Heart left ventricle (tissue), 16 donors: Measurements from ENCODE around the gene TEDC1. TPM values are rescaled to one million over a fixed set of nuclear protein-coding genes. Genes with fewer than 3 reads are reported as not detected.

Experiments
- ATAC-seq, 4 donors: fragments of 200-7000 bp; cut with Tn5 transposase; one replicate each; pipeline ENCODE4 v1.9.1; 2020 to 2022; ENCODE audit warnings: moderate library complexity in 4 of 4, mild to moderate bottlenecking in 3 of 4, moderate number of reproducible peaks in 1 of 4
- DNase-seq, 5 donors: peaks; one replicate each; pipeline ENCODE4 v3.0.0-alpha.2; 2020
- H3K27ac ChIP-seq, 12 donors: fragments of 200-600 bp; sonication (generic) in 4 of 12; one replicate each; pipeline versions ENCODE4 v1.5.0 to v1.8.0; 2016 to 2022; ENCODE audit warnings: mild to moderate bottlenecking in 2 of 12
- H3K27me3 ChIP-seq, 9 donors: fragments of 200-600 bp; sonication (generic) in 2 of 9; one replicate each; pipeline versions ENCODE4 v1.5.1 to v1.8.0; 2016 to 2022; ENCODE audit warnings: mild to moderate bottlenecking in 3 of 9
- H3K36me3 ChIP-seq, 9 donors: fragments of 200-600 bp; sonication (generic) in 2 of 9; one replicate each; pipeline versions ENCODE4 v1.5.0 to v1.8.0; 2018 to 2022; ENCODE audit warnings: mild to moderate bottlenecking in 2 of 9
- H3K4me1 ChIP-seq, 12 donors: fragments of 200-600 bp; sonication (generic) in 4 of 12; one replicate each; pipeline versions ENCODE4 v1.5.0 to v1.8.0; 2016 to 2022; ENCODE audit warnings: mild to moderate bottlenecking in 3 of 12
- H3K4me3 ChIP-seq, 12 donors: fragments of 200-600 bp; sonication (generic) in 4 of 12; one replicate each; pipeline versions ENCODE4 v1.5.0 to v1.8.0; 2017 to 2022; ENCODE audit warnings: mild to moderate bottlenecking in 9 of 12, moderate library complexity in 4 of 12
- H3K9me3 ChIP-seq, 12 donors: fragments of 200-600 bp; sonication (generic) in 4 of 12; one replicate each; pipeline versions ENCODE4 v1.5.0 to v1.8.0; 2016 to 2022; ENCODE audit warnings: mild to moderate bottlenecking in 1 of 12
- CTCF ChIP-seq, 12 donors: fragments of 200-600 bp; sonication (generic) in 4 of 12; IDR thresholded peaks; one replicate each; pipeline versions ENCODE4 v1.5.0 to v1.8.0; 2018 to 2022; ENCODE audit warnings: antibody characterized with exemption in 12 of 12, mild to moderate bottlenecking in 5 of 12
- POLR2A ChIP-seq, 2 donors: fragments of 450-650 bp; IDR thresholded peaks; one replicate each; pipeline ENCODE4 v1.6.1; 2017; ENCODE audit warnings: antibody characterized with exemption in 2 of 2, mild to moderate bottlenecking in 2 of 2, moderate library complexity in 2 of 2
- WGBS, 4 donors: extraction: QIAGEN DNeasy Blood & Tissue Kit in 2 of 4; methylation state at CpG; one replicate each; pipeline versions ENCODE4 v1.1.5 to v1.1.7; 2013 to 2018; 5-methylcytosine and 5-hydroxymethylcytosine counted together
- intact Hi-C, 10 donors: fragments of 100-400 bp; cut with DNase I; formaldehyde crosslinking; loops; one replicate each; pipeline versions ENCODE4 v1.11.1 to v1.14.2; 2022
- polyA plus RNA-seq, 2 donors: library from polyadenylated mRNA; stranded (reverse); fragments of 200-250 nt; gene quantifications; one replicate each; pipeline ENCODE4 v1.2.3, GENCODE V29; 2013
- total RNA-seq, 9 donors: library from RNA; depleted of rRNA in 2 of 9; stranded (reverse); fragments of >200 nt in 2 of 9; fragmentation: NEBNext Ultra II Directional in 3 of 9; extraction: Animal tissue kit (Norgen Biotek cat#: 25700) in 3 of 9; gene quantifications; one replicate each; pipeline versions ENCODE4 v1.1.0 to v1.2.4, GENCODE V29; 2016 to 2023
- donor health status: ischemic (EF 13 %, LVEDD 7.1; RV severe dilation, severe dysfunction).
- donor health status: healthy with polysubstance abuse.
- donor health status: DM: no; HTN: yes; CAD: no.
- donor health status: DM: no; HTN: no; CAD: no.
- donor health status: ischemic (EF 25% LVEDD 6.9; RV normal size, moderate dysfunction).
- donor health status: ischemic (EF 25% LVEDD 5.7; RV mildly dilated, moderate dysfunction).
- donor health status: healthy.
- donor health status: DM: yes; HTN: yes; CAD: no.
- donor health status: ischemic (EF 35%, LVEDD 5.7; RV mildly dilated, moderate dysfunction).
- donor health status: nonischemic (EF 11% LVEDD 7.7; RV severe dilation, severe dysfunction).
- donor health status: DM: yes; HTN: yes; CAD: no.
- donor health status: PGD.
- donor health status: ischemic (EF 29% LVEDD 5.4; RV normal size, mild dysfunction).
- donor health status: nonischemic (EF 23%, LVEDD 6.1; RV moderate dilation, normal function).

The TEDC1 gene
- total and polyA plus RNA-seq, 11 donors: 0.94 to 12.4 (median 3.7) TPM

DNA sequence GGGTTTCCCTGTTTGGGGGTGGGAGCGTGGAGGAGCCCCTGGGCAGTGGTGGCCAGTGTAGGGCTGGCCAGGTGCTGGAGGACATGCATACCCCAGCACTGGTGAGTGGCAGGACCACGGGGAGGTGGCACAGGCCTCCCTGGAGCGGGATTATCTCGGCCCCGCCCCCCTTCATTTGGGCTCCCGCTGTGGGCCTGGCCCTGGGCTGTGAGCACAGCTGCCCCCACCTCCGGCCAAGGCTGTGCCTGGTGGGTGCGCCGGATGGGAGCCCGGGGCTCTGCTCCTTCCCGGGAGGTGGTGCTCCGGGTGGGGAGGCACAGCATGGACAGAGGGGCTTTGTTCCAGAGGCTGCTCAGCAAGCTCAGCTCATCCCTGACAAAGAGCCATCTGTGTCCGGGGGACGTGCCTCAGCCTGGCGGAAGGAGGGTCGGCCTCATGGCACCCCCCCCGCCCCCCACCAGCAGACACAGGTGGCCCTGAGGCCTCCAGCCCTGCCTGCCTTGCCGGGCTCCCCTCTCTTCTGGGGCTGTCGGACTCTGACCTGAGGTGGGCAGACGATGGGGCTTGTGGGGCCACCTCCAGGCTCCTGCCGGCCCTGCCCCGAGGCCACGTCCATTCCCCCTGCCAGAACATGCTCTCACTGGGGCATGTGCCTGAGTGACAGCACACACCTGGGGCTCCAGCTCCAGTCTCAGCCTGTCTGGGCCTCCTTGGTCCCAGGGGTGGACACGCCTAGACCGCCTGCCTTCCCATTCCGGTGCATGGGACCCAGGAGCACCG is 8.4 kb downstream of the TEDC1 start:
- Histone ChIP-seq H3K36me3 (peaks cover 0 to 5% (median 0%) of the 10 kb centered on the region in 9 donors), H3K27me3 (no peaks in the 10 kb centered on the region), H3K4me3 (no peak overlapping the region), H3K27ac (no peak overlapping the region), H3K9me3 (no peaks in the 10 kb centered on the region), H3K4me1 (peaks cover 0 to 12% (median 0%) of the 10 kb centered on the region in 12 donors)
- DNase-seq (peak in 2 of 5 donors; percentile 23 to 24), ATAC-seq (no peak)
- TF ChIP-seq CTCF (IDR thresholded peaks at IDR 0.05): no peak
- TF ChIP-seq POLR2A (IDR thresholded peaks at IDR 0.05): no peak
- intact Hi-C loops: no loop called here
- WGBS, 4 donors: 71 to 90% (median 80%) methylated on average over 6 to 27 of the region's 27 CpGs

GRCh38 chr14:105500036-105500725 is 9.1 kb downstream of the TEDC1 start:
- ATAC-seq: no peak
- intact Hi-C loops: no loop called here
- Histone ChIP-seq H3K4me3 (no peak overlapping the region), H3K4me1 (peaks cover 0 to 10% (median 0%) of the 10 kb centered on the region in 12 donors), H3K9me3 (no peaks in the 10 kb centered on the region), H3K27me3 (no peaks in the 10 kb centered on the region), H3K36me3 (peaks cover 0 to 5% (median 0%) of the 10 kb centered on the region in 9 donors), H3K27ac (no peak overlapping the region)
- no peak for DNase-seq
- TF ChIP-seq POLR2A (IDR thresholded peaks at IDR 0.05) (no peak), CTCF (IDR thresholded peaks at IDR 0.05) (no peak)
- WGBS, 4 donors: 82 to 86% (median 84%) methylated on average over 20 to 21 of the region's 21 CpGs

DNA sequence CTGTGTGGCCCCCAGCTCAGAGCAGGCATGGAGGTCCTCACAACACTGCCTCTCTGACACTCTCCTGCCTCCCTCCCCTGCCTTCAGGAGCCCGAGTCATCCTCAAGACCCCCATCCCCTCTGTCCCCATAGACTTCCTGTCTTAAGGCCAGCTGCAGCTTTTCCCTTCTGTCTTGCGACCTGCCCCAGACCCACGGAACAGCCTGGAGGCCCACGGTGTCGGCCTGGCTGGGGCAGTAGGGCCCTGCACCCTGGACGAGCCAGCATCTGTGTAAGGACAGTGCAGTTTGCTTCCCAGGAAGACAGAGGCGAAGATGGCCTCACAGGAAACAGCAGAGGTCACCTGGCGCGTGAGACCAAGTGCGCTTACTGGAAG is 9.7 kb downstream of the TEDC1 start:
- ATAC-seq: no peak
- no peak overlapping the region for H3K27ac ChIP-seq
- no peaks in the 10 kb centered on the region for H3K27me3 ChIP-seq
- no peaks in the 10 kb centered on the region for H3K9me3 ChIP-seq
- peaks cover 0 to 5% (median 0%) of the 10 kb centered on the region in 9 donors for H3K36me3 ChIP-seq
- no peak for DNase-seq
- peaks cover 0 to 5% (median 0%) of the 10 kb centered on the region in 12 donors for H3K4me1 ChIP-seq
- WGBS, 4 donors: 62 to 72% (median 69%) methylated on average over 10 of the region's 10 CpGs
- intact Hi-C loops: no loop called here
- no peak overlapping the region for H3K4me3 ChIP-seq
- TF ChIP-seq CTCF (IDR thresholded peaks at IDR 0.05) (no peak), POLR2A (IDR thresholded peaks at IDR 0.05) (no peak)

DNA sequence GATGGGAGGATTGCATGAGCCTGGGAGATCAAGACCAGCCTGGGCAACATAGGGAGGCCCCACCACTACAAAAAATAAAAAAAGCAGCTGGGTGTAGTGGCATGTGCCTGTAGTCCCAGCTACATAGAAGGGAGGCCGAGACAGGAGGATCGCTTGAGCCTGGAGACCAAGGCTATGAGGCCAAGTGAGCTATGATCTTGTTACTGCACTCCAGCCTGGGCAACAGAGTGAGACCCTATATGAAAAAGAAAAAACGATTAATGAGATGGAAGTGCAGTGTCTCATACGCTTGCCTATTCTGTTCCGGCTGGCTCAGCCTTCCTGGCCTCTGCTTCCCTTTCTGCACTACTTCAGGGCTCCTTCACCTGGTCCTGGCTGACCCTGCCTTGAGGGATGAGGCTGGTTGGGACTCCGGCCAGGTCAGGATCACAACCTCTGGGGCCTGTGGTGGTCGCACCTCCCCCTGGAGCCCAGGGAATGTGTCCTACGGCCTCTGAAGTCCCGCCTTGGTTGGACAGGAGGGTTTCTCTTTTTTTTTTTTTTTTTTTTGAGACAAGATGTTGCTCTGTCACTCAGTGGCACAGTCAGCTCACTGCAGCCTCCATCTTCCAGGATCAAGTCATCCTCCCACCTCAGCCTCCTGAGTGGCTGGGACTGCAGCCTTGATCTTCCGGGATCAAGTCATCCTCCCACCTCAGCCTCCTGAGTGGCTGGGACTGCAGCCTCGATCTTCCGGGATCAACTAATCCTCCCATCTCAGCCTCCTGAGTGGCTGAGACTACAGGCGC is 10.7 kb downstream of the TEDC1 start:
- Histone ChIP-seq H3K4me1 (no peaks in the 10 kb centered on the region), H3K36me3 (peaks cover 0 to 5% (median 0%) of the 10 kb centered on the region in 9 donors), H3K27me3 (no peaks in the 10 kb centered on the region), H3K4me3 (no peak overlapping the region), H3K27ac (no peak overlapping the region), H3K9me3 (no peaks in the 10 kb centered on the region)
- 87 to 89% (median 87%) methylated on average over 13 of the region's 13 CpGs for WGBS, 4 donors
- DNase-seq: no peak
- ATAC-seq: no peak
- intact Hi-C loops: no loop called here
- TF ChIP-seq CTCF (IDR thresholded peaks at IDR 0.05): no peak
- no peak for TF ChIP-seq POLR2A (IDR thresholded peaks at IDR 0.05)
